ENCODE data around the gene TCF12. TPM values are rescaled to one million over a fixed set of nuclear protein-coding genes. Genes with fewer than 3 reads are reported as not detected.
"Not testable (repeated sequence)": the region's sequence is repeated elsewhere in the genome, so short reads cannot be mapped to it uniquely, and the experiment has no call there.

TCF12 gene
- polyA plus RNA-seq, 12 donors, result 103 to 161 (median 152) TPM; not detected in 1

GRCh38 chr15:56942118-56942517 lies 23.7 kb downstream of the TCF12 start:
- no peak for DNase-seq

- DNase-seq, result no peak
Observed at GRCh38 chr15:56943403-56943802, 25.0 kb downstream of the TCF12 start.

- no peak for DNase-seq
Observed at GRCh38 chr15:56944485-56944884, 26.0 kb downstream of the TCF12 start.

- no peak for DNase-seq
Observed at GRCh38 chr15:56946150-56946549, 27.7 kb downstream of the TCF12 start.

DNA sequence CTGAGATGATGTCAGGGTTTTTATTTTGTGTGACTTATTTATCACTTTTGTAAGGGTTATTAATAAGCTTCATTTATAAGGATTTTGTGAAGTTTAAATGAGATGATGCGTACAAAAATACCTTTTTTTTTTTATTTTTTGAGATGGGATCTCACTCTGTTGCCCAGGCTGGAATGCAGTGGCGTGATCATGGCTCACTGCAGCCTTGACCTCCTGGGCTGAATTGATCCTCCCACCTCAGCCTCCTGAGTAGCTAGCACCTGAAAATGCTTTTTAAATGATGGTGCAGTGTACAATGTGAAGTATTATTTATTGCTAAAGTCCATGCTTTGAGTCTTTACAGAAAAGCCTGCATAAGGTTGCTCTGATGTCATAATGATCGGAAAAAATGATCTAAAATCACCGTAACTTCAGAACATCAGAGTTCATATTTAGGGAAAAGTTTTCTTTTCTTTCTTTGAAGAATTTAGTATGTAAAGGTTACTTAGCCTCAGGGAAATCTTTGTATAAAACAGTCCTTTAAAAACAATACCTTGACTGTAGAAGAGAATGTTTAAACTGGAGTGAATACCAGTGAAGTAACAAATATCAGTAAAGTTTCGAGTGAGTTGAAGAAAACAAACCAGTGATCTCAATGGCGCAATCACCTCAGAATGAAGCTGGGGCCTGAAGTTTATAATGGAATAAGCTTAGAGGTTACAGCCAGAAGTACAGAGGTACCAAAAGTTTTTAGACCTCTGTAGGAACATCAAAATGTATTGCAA lies 29.7 kb downstream of the TCF12 start:
- DNase-seq, result no peak

DNA sequence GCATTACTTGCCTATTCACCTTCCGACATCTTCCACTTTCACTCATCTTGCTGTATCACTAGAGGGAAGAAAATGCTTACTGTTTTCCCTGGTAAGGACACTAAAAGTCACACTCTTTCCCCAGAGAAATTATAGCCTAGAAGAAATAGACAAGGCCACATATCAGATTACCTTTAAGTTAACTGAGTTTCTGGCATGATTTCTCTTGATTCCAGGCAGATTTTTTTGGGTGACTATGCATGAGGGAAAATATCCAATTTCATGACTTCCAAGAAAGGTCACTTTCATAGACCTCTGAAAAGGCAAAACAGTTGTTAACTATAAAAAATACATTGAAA lies 30.3 kb downstream of the TCF12 start:
- no peak for DNase-seq

DNA sequence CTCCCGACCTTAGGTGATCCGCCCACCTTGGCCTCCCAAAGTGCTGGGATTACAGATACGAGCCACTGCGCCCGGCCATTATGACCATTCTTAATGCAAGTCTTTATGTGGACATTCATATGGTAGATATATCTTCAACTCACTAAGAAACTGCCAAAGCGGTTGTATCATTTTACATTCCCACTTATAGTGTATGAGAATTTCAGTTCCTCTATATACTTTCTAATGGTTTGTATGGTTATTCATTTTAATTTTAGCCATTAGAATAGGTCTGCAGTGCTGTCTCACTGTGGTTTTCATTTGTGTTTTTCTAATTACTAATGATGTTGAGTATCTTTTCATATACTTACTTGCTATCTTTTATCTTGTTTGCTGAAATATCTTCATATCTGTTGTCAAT lies 32.5 kb downstream of the TCF12 start:
- no peak for DNase-seq

- DNase-seq, result no peak
Observed at GRCh38 chr15:56953790-56954189, 35.3 kb downstream of the TCF12 start.

- not testable (repeated sequence) for DNase-seq
Observed at GRCh38 chr15:56955011-56955410, 36.6 kb downstream of the TCF12 start.

DNA sequence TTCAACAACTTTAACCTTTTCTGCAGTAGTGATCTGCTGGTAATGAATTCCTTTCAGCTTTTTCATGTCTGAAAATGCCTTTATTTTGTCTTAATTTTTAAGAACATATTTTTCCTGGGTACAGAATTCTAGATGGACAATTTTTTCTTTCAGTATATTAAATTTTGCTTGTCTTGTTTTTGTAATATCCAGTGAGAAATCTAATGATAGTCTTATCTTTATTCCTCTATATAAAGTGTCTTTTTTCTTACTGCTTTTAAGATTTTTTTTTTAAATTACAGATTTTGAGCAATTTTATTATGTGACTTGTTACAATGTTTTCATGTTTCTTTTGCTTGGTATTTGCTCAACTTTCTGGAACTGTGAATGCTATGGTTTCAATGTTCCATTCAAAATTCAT lies 38.1 kb downstream of the TCF12 start:
- DNase-seq, result no peak

DNA sequence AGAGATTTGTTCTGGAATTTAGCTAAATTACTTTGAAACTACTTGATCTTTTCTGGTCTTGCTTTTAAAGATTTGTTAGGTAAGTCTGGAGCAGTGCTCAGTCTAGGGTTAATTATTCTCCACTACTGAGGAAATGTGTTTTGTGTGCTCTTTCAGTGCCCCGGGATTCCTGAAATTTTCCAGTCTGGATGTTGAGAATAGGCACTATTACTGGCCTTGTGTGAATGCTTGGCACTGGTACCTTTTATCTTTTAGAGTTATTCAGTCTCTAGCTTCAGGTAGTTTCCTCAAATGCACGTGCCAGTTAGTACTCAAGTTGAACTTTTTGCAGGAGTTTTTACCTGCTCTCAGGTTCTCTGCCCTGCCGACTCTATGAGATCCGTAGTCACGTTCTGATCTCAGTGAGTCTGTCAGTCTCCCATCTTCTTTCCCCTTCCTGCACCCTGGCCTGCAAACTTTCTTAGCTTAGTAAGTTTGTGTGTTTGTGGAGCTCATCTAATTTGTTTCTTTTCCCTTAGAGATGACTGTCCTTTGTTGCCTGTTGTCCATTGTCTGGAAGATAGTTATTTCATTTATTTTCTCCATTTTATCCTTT lies 39.5 kb downstream of the TCF12 start:
- no peak for DNase-seq

DNA sequence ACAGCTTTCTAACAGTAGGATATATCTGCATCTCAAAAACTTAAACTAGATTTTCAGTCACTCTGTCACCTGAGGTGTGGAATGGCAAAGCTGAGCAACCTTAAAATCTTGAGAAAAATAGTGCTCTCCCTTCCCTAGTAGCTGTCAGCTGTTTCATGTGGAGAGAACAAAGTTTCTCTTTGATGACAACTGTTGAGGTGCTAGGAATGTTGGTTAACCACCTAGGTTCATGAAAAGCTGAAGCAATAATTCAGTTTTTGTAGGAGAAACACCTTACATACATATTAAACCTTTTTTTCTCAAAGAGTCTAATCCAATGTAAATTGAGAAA lies 40.8 kb downstream of the TCF12 start:
- DNase-seq, result no peak

DNA sequence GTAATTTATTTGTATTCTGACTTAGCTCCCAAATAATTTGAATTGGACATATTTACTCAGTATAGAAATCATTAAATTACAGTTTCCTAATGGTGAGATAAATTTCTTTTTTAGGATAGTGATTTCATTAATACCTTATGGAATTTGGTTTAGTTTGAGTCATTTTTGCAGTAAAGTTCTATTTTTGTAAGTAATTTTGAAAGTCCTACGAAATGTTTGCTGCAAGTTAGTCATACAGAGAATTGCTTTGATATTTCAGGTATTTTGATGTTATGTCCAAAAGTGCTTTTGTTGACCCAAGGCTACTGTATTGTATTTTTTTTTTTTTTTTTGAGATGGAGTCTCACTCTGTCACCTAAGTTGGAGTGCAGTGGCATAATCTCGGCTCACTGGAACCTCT lies 41.7 kb downstream of the TCF12 start:
- DNase-seq, result no peak

- no peak for DNase-seq
Observed at GRCh38 chr15:56963126-56963525, 44.7 kb downstream of the TCF12 start.

GRCh38 chr15:56963710-56964109 lies 45.3 kb downstream of the TCF12 start:
- DNase-seq, result no peak

GRCh38 chr15:56964182-56964581 lies 45.7 kb downstream of the TCF12 start:
- no peak for DNase-seq

GRCh38 chr15:56965231-56966013 lies 47.0 kb downstream of the TCF12 start:
- no peak for DNase-seq

- no peak for DNase-seq
Observed at GRCh38 chr15:56967336-56967735, 48.9 kb downstream of the TCF12 start.

DNA sequence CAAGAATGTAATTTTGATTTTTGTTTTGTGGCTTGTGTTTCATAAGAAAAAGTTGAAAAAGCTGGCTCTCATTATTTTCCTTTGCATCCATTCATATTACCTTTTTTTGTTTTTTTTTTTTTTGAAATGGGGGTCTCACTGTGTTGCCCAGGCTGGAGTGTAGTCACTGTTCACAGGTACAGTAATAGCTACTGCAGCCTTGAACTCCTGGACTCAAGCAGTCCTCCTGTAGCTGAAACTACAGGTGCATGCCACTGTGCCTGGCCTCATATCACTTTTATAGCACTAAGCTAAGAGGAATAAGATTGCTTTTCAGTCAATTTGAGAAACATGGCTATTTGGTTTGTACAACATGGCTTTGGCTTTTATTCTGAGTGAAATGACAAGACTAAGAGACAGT lies 49.8 kb downstream of the TCF12 start:
- no peak for DNase-seq

DNA sequence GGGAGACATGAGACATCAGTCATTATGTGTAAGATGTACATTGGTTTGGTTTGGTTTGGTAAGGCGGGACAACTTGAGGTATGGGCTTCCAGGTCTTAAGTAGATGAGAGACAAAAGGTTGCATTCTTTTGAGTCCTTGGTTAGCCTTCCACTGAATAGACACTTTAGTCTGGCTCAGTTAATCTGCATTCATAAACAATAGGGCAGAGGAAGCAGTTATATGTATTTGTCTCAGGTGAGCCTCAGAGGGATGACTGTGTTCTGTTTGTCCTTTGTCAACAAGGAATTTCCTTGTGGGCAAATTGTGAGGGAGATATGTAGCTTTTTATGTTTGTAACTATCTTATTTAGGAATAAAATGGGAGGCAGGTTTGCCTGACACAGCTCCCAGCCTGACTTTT lies 50.4 kb downstream of the TCF12 start:
- no peak for DNase-seq

- DNase-seq, result no peak
Observed at GRCh38 chr15:56969265-56969895, 50.9 kb downstream of the TCF12 start.

- no peak for DNase-seq
Observed at GRCh38 chr15:56971571-56971970, 53.1 kb downstream of the TCF12 start.

DNA sequence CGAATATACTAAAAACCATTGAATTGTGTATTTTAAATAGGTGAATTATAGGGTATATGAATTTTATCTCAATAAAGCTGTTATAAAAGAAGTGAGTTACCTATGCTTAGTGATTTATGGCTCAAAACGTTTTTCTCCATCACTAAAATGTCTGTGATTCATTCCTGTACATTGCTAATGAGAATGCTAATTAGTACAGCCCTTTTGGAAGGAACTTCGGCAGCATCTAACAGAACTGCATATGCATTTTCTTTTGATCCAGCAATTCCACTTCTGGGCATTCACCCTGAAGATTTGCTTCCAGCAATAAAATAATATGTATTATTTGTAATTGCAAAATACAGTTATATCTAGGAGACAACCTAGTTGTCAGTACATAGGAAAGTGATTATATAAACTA lies 53.6 kb downstream of the TCF12 start:
- no peak for DNase-seq
